ENCODE data around the gene TCF15. TPM values are rescaled to one million over a fixed set of nuclear protein-coding genes. Genes with fewer than 3 reads are reported as not detected.

The TCF15 gene
- polyA plus RNA-seq, 3 donors, result not detected

DNA sequence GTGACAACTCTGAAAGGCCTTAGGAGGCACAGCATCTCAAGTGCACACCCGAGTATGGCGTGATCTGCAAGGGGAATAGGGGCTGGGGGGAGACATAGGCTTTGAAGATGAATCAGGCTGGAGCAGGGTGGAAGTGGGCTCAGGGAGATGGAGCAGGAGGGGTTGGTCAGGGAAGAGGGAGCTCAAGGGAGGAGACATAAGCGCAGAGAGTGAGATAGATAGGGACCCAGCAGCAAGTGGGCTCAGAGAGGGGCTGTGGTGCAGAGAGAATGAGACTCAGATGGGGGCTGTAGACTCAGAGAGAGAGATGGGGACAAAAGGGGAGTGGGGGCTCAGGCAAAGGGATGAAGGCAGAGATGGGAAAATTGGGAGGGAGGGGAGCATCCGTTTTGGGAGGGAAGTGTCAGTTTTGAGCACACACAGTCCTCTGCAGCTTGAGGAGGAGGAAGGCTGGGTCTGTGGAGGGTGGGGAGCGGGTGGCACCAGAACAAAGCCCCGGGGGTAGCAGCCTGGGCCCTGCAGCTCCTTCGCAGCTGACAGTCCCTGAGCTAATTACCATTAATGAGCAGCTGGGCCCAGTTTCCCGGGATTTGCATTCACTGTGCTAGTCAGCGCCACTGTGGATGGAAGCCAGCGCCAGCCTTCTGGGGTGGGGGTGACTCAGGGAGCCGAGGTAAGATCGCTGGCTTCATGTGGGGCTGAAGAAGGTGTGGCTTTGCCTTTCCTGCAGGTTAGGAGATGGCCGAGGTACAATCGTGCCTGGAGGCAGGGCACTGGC is 24.2 kb upstream of the TCF15 start:
- peaks cover 3 to 11% (median 7%) of the 10 kb centered on the region in 3 donors for H3K27me3 Mint-ChIP-seq (ENCODE audit: low read depth in 3 of 3)

DNA sequence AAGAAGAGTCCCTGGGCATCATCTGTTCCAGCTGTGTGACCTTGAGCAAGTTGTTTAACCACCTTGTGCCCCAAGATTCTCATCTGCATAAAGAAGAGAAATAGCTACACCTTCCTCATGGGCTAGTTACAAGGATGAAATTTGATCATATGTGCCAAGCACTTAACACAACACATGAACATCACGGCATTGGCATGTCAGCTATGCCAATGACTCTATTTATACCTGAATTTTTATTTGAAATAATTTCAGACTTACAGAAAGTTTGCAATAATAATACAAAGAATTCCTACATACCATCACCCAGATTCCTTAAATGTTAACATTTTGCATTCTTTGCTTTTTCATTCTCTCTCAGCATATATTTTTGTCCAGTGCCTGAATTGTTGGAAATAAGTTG is 21.0 kb upstream of the TCF15 start:
- no peak overlapping the region for H3K4me3 ChIP-seq (replicated peaks in 1 of 3; ENCODE audit: low read depth in 2 of 3, low read length in 3 of 3)
- H3K4me2 ChIP-seq (replicated peaks; ENCODE audit: extremely low read depth, low read length, poor library complexity, severe bottlenecking), result no peak overlapping the region
- intact Hi-C loops (cut with micrococcal nuclease), result no loop called here
- WGBS (ENCODE audit: insufficient coverage), result no CpG with 5 or more reads among the region's 1 CpG
- H3K36me3 ChIP-seq (replicated peaks in 1 of 2; ENCODE audit: control insufficient read depth in 1 of 2, insufficient read depth in 2 of 2, low read length in 2 of 2), result no peaks in the 10 kb centered on the region
- no peaks in the 10 kb centered on the region for H3K4me1 Mint-ChIP-seq
- no peak overlapping the region for H3K4me3 Mint-ChIP-seq
- no peaks in the 10 kb centered on the region for H3K27me3 ChIP-seq (ENCODE audit: control insufficient read depth in 2 of 2, insufficient read depth in 2 of 2, low read length in 2 of 2)
- no peak overlapping the region for H2AFZ ChIP-seq (ENCODE audit: insufficient read depth, low read depth, low read length, poor library complexity, severe bottlenecking)
- peaks cover 0 to 3% (median 0%) of the 10 kb centered on the region in 7 donors for H3K9me3 Mint-ChIP-seq
- no peaks in the 10 kb centered on the region for H3K4me1 ChIP-seq (ENCODE audit: control insufficient read depth in 1 of 2, insufficient read depth in 2 of 2, low read length in 2 of 2)
- H3K27ac Mint-ChIP-seq, result no peak overlapping the region
- no peak overlapping the region for H3K27ac ChIP-seq (ENCODE audit: low read depth in 1 of 2, low read length in 2 of 2)
- peaks cover 3 to 6% (median 3%) of the 10 kb centered on the region in 3 donors for H3K27me3 Mint-ChIP-seq (ENCODE audit: low read depth in 3 of 3)
- H3K9me3 ChIP-seq (replicated peaks in 1 of 2; ENCODE audit: control insufficient read depth in 1 of 2, insufficient read depth in 1 of 2, low read length in 2 of 2), result no peaks in the 10 kb centered on the region
- TF ChIP-seq, protein P1, sequence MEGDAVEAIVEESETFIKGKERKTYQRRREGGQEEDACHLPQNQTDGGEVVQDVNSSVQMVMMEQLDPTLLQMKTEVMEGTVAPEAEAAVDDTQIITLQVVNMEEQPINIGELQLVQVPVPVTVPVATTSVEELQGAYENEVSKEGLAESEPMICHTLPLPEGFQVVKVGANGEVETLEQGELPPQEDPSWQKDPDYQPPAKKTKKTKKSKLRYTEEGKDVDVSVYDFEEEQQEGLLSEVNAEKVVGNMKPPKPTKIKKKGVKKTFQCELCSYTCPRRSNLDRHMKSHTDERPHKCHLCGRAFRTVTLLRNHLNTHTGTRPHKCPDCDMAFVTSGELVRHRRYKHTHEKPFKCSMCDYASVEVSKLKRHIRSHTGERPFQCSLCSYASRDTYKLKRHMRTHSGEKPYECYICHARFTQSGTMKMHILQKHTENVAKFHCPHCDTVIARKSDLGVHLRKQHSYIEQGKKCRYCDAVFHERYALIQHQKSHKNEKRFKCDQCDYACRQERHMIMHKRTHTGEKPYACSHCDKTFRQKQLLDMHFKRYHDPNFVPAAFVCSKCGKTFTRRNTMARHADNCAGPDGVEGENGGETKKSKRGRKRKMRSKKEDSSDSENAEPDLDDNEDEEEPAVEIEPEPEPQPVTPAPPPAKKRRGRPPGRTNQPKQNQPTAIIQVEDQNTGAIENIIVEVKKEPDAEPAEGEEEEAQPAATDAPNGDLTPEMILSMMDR (IDR thresholded peaks at IDR 0.05), result no peak
- H3K36me3 Mint-ChIP-seq, result no peaks in the 10 kb centered on the region
- no peaks in the 10 kb centered on the region for H4K20me1 ChIP-seq (ENCODE audit: insufficient read depth, low read length)
- H3K9ac ChIP-seq (ENCODE audit: insufficient read depth, low read length, poor library complexity, severe bottlenecking), result no peak overlapping the region
- H3K79me2 ChIP-seq (ENCODE audit: insufficient read depth, low read length), result no peaks in the 10 kb centered on the region
- DNase-seq, result no peak

More for the DNA sequence above, 24.2 kb upstream of the TCF15 start:
- Histone ChIP-seq H3K79me2 (ENCODE audit: insufficient read depth, low read length) (no peaks in the 10 kb centered on the region), H3K27me3 (ENCODE audit: control insufficient read depth in 2 of 2, insufficient read depth in 2 of 2, low read length in 2 of 2) (no peaks in the 10 kb centered on the region), H3K27ac (ENCODE audit: low read depth in 1 of 2, low read length in 2 of 2) (no peak overlapping the region), H3K36me3 (replicated peaks in 1 of 2; ENCODE audit: control insufficient read depth in 1 of 2, insufficient read depth in 2 of 2, low read length in 2 of 2) (no peaks in the 10 kb centered on the region), H3K4me2 (replicated peaks; ENCODE audit: extremely low read depth, low read length, poor library complexity, severe bottlenecking) (no peak overlapping the region), H2AFZ (ENCODE audit: insufficient read depth, low read depth, low read length, poor library complexity, severe bottlenecking) (no peak overlapping the region), H3K4me1 (ENCODE audit: control insufficient read depth in 1 of 2, insufficient read depth in 2 of 2, low read length in 2 of 2) (no peaks in the 10 kb centered on the region), H3K9me3 (replicated peaks in 1 of 2; ENCODE audit: control insufficient read depth in 1 of 2, insufficient read depth in 1 of 2, low read length in 2 of 2) (no peaks in the 10 kb centered on the region), H3K4me3 (replicated peaks in 1 of 3; ENCODE audit: low read depth in 2 of 3, low read length in 3 of 3) (no peak overlapping the region), H3K9ac (ENCODE audit: insufficient read depth, low read length, poor library complexity, severe bottlenecking) (no peak overlapping the region), H4K20me1 (ENCODE audit: insufficient read depth, low read length) (no peaks in the 10 kb centered on the region)
- Mint-ChIP-seq H3K4me3 (peak overlapping the region in 1 of 2 donors; percentile 35), H3K9me3 (no peaks in the 10 kb centered on the region), H3K36me3 (no peaks in the 10 kb centered on the region), H3K27ac (peak overlapping the region in 2 of 7 donors; percentile 16 to 17), H3K4me1 (no peaks in the 10 kb centered on the region)
- DNase-seq, result no peak
- WGBS (ENCODE audit: insufficient coverage), result 89% methylated on average over 12 of the region's 14 CpGs
- intact Hi-C loops (cut with micrococcal nuclease), result no loop called here
- TF ChIP-seq, protein P1 (IDR thresholded peaks at IDR 0.05), result no peak

All from CD14-positive monocyte (primary cell).